ENCODE data around the gene ATG13.

ATG13 gene

DNA sequence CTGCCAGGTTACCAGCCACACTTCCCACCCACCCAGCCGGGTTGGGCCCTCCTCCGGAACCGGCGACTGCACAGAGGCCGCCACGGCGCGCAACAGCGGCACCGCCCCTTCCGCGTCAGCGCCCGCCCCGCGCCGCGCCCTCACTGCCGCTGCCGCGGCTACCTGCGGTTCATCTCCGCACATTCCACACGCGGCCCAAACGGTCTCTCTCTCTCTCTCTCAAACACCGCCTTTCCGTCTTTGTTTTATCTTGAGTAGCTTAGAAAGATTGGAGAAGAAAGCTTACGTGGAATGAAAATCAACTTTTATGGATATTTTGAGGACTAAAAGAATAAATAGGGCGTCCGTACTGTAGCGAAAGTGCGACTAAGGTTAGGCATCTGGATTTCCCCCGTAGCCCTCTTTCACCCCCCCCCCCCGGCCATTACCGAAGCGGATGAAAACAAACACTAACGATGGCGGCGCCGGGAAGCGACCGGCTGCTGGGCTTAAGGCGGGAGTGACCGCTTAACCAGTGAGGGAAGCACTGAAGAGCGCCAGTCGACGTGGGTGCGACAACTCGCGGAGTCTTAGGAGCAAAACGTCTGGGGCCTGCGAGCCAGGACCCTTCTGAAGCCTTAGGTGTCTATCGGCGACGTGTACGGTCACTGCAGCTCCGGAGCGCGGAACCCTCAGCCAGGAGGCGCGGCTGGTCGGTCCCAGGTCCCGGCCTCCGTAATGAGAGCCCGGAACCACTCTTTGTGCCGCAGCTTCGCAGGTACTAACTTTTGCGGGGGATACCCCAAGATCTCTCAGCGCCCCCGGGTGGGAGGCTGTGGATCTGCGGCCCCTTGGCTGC lies at the start of gene ATG13, which contains the start of gene HARBI1:
TSS of gene ATG13 (plus strand) at position 420 of the 838 bp plus-strand sequence. CDS start 26,739 bp downstream, outside the sequence.
TSS of gene HARBI1 (minus strand) at position 94 of the 838 bp plus-strand sequence. CDS start 990 bp downstream, outside the sequence.
- ATAC-seq (ENCODE audit: low read depth): peak; percentile 94
- H3K27me3 ChIP-seq (ENCODE audit: insufficient read depth, poor library complexity, severe bottlenecking): no peaks in the 10 kb centered on the region
- H3K4me3 ChIP-seq (ENCODE audit: severe bottlenecking): peak within 1 kb of the TSS; percentile 92
- peak within 1 kb of the TSS; percentile 63 for H3K27ac ChIP-seq (ENCODE audit: poor library complexity, severe bottlenecking)
- peaks cover 10% of the 10 kb centered on the region for H3K4me1 ChIP-seq (ENCODE audit: insufficient read depth, poor library complexity, severe bottlenecking)
- H3K36me3 ChIP-seq (ENCODE audit: low read depth): peaks cover 19% of the 10 kb centered on the region
- peak; percentile 88 for DNase-seq (ENCODE audit: low spot score)
- peak; percentile 84 for TF ChIP-seq CTCF (IDR thresholded peaks at IDR 0.05; ENCODE audit: poor library complexity, severe bottlenecking)
- H3K9me3 ChIP-seq (ENCODE audit: severe bottlenecking): no peaks in the 10 kb centered on the region

DNA sequence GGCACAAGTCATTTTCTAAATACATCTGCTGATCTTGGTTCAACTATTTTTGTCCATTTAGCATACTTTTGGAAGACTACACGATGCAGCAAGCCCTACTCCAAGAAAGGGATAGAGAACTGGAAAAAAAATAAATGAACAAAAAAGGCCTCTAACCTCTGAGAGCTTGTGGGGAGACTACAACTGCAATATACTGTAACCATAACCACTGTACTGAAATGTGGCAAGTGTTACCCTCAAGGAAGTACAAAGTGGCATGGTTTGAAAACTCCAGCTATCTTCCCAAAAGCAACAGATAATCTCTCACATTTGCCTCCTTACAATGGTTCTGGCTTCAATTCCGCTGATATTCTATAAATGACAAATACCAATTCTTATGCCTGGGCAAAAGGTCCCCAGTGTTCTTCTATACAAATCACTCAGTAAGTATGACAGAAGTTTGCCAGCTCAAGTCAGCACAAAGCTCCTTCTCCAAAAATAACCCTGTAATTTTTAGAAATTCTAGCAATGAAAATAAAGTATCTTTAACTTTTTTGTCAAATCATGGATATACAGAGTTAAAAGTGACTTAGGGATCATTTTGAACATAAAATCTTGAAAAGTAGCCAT lies 46.5 kb upstream of the ATG13 start:
- no peak for TF ChIP-seq CTCF (IDR thresholded peaks at IDR 0.05; ENCODE audit: poor library complexity, severe bottlenecking)
- no peak for DNase-seq (ENCODE audit: low spot score)
- no peak overlapping the region for H3K4me3 ChIP-seq (ENCODE audit: severe bottlenecking)
- no peaks in the 10 kb centered on the region for H3K9me3 ChIP-seq (ENCODE audit: severe bottlenecking)
- no peaks in the 10 kb centered on the region for H3K36me3 ChIP-seq (ENCODE audit: low read depth)
- no peak overlapping the region for H3K27ac ChIP-seq (ENCODE audit: poor library complexity, severe bottlenecking)
- H3K4me1 ChIP-seq (ENCODE audit: insufficient read depth, poor library complexity, severe bottlenecking): no peaks in the 10 kb centered on the region
- H3K27me3 ChIP-seq (ENCODE audit: insufficient read depth, poor library complexity, severe bottlenecking): no peaks in the 10 kb centered on the region
- ATAC-seq (ENCODE audit: low read depth): no peak

DNA sequence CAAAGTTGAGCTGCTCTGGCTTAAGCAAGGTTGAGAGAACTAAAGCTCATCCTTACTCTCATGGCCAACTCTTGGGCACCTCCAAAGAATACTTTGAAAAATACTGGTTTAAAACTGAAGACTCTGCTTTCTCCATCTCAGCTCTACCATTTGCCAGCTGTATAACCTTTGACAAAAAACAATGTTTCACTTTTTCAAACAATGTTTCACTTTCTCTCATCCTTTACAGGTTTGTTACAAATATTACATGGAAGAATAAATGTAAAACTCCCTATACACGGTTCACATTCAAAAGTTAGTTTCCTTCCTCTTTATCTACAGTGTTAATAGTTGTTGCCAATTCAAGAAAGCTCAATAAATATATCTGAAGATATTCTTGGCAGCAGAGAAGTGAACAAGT lies 42.7 kb upstream of the ATG13 start:
- TF ChIP-seq CTCF (IDR thresholded peaks at IDR 0.05; ENCODE audit: poor library complexity, severe bottlenecking): no peak
- Histone ChIP-seq H3K4me1 (ENCODE audit: insufficient read depth, poor library complexity, severe bottlenecking) (peaks cover 4% of the 10 kb centered on the region), H3K27ac (ENCODE audit: poor library complexity, severe bottlenecking) (no peak overlapping the region), H3K9me3 (ENCODE audit: severe bottlenecking) (no peaks in the 10 kb centered on the region), H3K27me3 (ENCODE audit: insufficient read depth, poor library complexity, severe bottlenecking) (no peaks in the 10 kb centered on the region), H3K4me3 (ENCODE audit: severe bottlenecking) (no peak overlapping the region), H3K36me3 (ENCODE audit: low read depth) (no peaks in the 10 kb centered on the region)
- ATAC-seq (ENCODE audit: low read depth): no peak
- DNase-seq (ENCODE audit: low spot score): no peak

DNA sequence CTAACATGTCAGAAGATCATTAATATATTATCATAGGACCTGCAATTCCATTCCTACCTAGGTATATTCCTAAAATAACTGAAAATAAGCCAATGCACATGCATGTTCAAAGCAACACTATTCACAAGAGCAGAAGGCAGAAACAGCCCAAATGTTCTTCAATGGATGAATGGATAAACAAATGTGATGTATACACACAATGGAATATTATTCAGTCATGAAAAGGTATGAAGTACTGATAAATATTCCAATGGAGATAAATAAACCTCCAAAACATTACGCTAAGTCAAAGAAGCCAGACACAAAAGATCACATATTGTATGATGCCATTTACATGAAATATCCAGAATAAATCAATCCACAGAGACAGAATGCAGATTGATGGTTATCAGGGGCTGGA lies 40.3 kb upstream of the ATG13 start:
- Histone ChIP-seq H3K36me3 (ENCODE audit: low read depth) (no peaks in the 10 kb centered on the region), H3K4me1 (ENCODE audit: insufficient read depth, poor library complexity, severe bottlenecking) (peaks cover 4% of the 10 kb centered on the region), H3K4me3 (ENCODE audit: severe bottlenecking) (no peak overlapping the region), H3K27ac (ENCODE audit: poor library complexity, severe bottlenecking) (no peak overlapping the region), H3K27me3 (ENCODE audit: insufficient read depth, poor library complexity, severe bottlenecking) (no peaks in the 10 kb centered on the region), H3K9me3 (ENCODE audit: severe bottlenecking) (no peaks in the 10 kb centered on the region)
- ATAC-seq (ENCODE audit: low read depth): no peak
- TF ChIP-seq CTCF (IDR thresholded peaks at IDR 0.05; ENCODE audit: poor library complexity, severe bottlenecking): no peak
- DNase-seq (ENCODE audit: low spot score): no peak
